HS-27A (cell line): ENCODE data around the gene STIMATE.

Experiments
- DNase-seq: peaks from one replicate; pipeline ENCODE4 v3.0.0-alpha.2; 2012; ENCODE audit warnings: low read depth, missing footprints

The STIMATE gene

DNA sequence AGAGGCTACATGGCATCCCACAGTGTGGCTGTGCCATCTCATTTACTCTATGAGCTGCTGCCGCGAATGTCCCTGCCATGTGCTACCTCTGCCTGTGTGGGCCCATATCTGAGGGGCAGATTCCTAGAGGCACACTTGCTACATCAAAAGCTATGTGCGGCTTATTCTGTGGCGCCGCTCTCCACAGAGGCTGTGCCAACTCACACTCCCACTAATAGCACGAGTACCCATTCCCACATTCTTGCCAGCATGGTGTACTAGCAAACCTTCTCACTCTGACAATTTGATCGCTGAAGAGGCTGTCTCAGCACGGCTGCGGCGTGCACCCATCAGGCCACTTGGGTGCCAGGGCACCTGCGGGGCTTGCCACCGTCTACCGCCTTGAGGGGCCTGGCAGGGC lies 31.4 kb downstream of the STIMATE start:
- no peak for DNase-seq

DNA sequence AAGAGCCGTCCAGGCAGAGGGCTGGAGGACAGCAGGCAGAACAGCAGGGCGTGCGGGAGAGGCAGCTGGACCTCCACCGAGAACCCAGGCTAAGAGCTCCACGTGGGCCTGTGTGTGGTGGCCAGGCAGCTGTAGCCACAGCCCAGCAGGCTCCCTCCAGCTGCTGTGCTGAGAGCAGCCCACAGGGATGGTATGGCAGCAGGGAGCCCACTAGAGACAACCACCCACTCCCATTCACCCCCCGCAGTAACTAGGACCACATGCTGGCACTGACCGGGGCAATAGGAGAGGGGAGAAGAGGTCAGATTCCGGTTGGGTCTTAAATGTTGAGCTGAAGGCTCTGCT lies 37.0 kb downstream of the STIMATE start:
- no peak for DNase-seq

DNA sequence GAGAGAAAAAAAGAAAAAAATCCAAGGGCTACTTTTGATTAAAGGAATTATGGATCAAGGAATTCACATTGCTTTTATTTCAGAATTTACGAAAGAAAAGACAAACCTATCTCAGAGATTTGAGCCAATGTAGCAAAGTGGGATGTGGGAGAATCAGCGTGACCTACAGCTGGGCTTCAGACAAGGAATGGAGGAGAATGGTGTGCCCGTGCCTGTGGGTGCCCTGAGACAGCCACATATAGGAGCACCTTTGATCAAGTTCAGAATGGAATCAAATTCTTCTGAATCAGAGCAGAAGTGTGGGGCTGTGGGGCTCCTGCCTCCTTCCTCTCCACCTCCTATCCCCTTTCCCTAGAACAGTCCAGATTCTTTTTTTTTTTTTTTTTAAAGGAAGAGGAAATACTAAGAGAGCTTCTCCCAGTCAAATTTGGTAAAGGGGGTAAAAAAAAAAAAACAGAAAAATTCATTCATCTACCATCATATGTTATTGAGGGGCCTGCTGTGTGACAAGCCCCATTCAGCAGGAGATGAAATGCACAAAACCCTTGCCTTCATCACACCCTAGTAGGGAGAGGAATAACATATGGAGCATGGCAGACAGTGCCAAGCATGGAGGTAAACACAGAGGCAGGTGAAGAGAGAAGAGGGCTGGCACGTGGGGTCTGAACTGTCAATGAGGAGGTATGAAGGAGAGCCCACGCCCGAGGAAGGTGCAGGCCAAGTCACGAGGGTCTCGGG lies 37.5 kb downstream of the STIMATE start:
- DNase-seq, result no peak

DNA sequence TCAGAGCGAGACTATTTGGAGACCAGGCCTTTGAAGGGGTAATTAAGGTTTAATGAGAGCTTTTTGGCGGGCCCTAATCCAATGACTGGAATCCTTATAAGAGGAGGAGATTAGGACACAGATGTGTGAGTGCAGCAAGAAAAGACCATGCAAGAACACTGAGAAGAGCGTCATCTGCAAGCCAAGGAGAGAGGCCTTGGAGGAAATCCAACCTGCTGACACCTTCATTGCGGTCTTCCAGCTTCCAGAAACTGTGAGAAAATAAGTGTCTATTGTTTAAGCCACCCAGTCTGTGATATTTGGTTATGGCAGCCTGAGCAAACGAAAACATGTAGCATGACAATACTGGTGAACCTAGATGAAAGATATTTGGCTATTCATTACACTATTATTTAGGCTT lies 39.5 kb downstream of the STIMATE start:
- DNase-seq, result no peak

DNA sequence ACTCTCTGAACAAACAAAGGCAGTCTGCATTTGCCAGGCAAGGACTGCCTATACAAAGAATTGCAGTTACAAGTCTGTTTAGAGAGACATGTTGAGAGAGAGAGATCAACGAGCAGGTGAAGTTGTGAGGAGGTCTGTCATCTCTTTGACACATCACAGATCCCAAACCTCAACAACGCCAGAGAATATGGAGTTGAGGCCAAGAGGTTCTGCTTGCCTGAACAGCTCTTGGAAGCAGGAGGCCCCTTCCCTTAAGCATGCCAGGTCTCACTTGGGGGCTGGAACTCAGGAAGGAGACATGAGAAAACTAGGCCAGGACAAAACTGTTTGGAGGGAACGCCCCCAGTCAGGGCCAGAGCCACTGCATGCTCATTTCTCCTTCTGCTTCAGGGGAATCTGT lies 40.2 kb downstream of the STIMATE start:
- no peak for DNase-seq

DNA sequence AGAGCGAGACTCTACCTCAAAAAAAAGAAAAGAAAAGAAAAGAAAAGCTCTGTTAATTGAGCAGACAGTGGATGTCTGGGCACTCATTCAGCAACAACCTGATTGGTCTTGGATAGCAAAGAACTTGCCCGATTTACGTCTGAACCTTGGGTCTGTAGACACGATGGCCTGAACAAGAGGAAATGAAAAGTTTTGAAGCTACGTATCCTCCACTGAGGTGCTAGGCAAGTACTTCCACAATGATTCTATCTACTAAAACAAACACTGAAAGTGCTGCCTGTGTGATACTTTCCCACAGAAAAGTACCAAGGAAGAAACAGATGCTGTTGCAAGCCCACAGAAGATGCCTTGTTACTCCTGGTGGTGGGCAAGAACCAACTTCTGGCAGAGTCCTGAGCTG lies 40.7 kb downstream of the STIMATE start:
- DNase-seq, result no peak

DNA sequence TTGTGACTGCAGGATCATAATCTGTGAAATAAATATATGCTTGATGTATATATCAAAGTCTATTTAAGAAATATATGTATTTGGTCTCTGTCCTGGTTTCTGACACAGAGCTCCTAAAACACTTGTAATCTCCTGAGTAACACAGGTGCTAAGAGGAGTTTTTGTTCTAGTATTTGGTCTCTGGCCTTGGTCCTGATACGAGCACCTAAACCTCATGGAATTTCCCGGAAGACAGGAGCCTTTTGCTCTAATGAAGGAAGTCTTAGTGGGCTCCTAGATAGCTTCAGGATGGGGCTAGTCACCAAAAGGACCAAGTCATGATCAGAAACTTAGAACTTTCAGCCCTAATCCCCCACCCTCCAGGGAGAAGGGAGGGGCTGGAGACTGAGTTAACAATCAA lies 43.3 kb downstream of the STIMATE start:
- no peak for DNase-seq

DNA sequence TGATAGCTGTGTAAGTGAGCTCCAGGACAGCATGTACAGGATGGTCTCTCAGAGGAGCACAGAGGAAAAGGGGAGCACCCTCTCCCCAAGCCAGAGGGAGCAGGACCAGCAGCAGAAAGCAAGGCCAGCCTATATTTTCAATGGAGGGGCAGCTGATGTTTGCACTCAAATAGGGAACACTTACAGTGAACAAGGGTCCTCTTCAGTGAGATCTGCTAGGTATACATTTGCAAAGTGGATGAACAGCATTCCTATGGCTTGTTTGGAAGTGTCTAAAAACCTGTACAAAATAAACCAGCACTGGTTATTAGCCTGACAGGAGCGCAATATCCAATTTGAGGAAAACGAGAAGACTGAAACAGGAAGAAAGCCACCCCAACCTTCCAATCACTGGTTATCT lies 44.9 kb downstream of the STIMATE start:
- no peak for DNase-seq

DNA sequence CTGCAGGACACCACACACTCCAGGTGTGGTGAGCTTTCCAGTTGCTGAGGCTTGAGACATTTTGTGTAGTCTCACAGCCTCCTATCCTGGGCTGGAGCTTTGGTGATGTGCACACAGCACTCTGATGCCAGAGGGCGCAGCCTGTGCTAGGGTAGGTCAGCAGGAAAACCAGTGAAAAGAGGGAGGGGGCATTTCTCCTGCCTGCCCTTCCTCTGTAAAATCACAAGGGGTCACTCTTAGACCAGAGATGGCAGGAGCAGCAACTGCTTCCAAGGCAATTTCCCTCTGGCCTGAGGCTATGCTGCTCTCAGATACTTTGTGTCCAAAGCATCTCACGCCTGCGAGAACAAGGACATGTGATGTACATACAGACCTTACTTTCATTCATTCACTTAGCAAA lies 46.0 kb downstream of the STIMATE start:
- DNase-seq, result no peak

DNA sequence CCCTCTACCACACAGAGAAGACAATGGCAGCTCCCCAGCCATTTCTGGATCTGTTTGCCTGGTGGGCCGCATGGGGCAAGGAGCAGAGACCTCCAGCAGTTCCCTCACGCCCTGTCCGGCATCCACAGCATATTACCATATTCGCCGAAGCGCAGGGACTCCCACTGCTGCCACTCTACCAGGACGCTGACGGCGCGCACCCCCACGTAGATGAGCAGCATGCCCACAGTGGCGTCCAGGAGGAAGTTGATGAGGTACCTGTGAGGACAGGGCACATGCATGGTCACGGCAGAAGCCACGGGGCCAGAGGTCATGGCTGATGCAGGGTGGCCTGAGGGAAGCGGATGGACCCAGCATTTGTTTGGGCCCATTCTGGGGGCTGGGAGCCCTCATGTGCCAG lies 47.7 kb downstream of the STIMATE start:
- no peak for DNase-seq

DNA sequence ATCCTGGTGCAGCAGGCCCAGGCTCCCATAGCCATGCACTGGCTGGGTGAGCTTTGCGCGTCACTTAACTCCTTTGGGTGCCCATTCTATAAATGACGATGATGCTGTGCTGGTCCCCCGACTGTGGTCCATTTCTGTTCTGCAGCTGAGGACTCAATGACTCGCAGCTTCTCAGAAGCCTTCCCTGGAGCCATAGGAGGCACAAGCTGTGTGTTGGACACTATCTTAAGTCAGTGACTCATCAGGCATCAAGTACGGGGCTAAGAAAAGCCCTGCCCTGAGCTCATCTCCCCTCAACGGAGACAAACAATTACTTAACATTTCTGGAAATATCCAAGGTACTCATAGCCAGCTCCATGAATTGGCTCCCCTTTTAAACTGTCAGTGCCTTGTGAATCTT lies 48.7 kb downstream of the STIMATE start:
- DNase-seq, result no peak

DNA sequence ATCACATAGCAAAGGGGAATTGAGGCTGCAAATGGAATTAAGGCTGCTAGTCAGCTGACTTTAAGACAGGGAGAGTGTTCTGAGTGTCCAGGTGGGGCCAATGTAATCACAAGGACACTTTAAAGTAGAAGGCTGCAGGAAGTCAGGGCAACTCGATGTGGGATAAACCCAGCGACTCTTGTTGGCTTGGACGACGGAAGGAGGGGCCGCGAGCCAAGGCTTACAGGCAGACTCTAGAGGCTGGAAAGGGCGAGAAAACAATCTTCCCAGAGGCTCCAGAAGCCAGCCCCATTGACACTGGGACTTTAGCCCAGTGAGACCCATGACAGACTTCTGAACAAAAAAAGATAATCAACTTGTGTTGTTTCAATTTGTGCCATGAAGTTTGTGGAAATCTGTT lies 49.6 kb downstream of the STIMATE start:
- no peak for DNase-seq

DNA sequence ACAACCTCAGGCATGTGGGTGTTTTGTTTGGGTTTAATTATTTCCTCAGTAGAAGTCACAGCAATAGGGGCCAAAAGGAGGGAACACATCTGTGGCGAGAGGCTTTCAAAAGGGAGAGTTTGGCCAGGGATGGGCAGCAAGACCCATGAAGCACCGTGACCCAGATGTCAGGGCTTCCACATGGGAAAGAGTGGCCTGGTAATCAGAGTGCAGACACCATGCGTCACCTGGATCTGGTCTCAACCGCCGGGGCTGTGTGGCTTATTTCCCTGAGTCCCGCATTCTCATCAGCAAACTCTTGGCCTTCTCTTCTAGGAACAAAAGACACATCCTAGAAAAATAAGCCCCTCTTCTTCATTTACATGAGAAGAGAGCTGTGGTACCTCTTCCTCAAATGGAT lies 50.1 kb downstream of the STIMATE start:
- no peak for DNase-seq

DNA sequence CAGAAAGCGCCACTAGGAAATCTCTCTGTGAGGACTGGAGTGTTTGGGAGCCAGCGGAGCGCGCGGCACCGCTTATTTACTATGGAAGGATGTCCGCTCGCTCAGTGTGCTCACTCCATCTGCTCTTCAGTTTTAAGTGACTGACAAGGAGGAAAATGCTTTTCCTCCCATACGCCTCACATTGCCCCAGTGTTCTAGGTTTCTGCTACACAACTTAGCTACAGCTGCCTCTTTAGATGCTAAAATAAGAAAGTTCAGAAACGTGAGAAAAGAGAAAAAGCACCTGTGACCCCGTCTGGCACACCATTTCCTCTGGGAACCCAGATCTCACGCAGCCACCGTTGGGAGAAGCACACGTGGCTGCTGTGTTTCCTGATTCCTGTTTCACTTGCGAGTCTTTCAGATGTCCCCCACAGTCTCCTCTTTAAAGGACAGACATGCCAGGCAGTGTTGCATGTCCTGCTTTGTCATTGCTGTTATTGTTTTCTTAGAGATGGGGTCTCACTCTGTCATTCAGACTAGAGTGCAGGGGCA lies 50.8 kb downstream of the STIMATE start:
- no peak for DNase-seq

DNA sequence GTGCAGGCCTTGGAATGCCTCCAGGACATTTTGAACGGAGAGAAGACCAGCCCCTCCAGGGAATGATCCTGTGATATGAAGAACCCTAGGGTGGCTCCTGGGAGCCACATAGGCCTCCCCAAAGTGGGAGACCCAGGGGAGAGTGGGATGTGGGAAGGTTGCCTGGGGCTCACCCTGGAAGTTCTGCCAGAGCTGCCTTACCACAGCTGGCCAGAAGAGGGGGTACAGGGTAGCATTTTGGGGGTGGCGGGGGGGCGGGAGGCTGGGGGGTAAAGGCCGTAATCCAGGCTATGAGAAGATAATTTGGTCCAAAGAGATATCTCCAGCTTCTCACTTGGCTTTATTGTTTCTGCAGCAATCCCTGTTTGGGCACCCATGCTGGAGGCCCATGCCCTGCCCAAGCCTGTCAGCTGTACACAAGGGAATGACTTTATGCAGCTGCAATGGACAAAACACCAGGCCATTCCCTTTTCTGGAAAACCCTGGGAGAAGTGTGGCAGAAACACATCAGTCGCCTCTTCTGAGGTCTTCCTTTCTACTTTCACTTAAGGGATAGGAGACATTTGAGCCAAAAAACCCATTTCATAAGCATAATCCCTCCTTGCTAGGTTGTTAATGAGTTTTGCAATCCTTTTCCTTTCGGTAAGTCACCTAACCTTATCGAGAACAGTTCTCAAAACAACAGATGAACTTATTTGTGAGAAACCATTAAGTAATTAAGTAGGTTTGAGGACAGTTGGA lies 51.5 kb downstream of the STIMATE start:
- no peak for DNase-seq

DNA sequence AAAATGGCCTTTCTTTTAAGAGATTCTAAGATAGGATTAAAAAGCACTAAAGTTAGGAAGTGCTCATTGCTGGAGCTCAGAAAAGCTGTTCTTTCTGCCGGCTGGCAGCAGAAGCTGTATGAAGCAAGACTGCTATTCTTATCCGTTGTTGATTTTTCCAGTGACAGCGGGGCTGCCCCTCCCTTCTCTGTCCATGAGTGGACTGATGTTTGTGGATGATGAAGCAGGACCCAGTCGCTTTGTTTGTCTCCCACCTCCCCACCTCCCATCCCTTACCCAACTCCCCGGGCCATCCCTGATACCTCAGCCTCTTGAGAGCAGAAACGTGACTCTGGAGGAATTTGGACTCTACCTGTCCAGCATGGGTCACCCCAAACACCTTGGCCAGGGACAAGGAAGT lies 52.2 kb downstream of the STIMATE start:
- no peak for DNase-seq

DNA sequence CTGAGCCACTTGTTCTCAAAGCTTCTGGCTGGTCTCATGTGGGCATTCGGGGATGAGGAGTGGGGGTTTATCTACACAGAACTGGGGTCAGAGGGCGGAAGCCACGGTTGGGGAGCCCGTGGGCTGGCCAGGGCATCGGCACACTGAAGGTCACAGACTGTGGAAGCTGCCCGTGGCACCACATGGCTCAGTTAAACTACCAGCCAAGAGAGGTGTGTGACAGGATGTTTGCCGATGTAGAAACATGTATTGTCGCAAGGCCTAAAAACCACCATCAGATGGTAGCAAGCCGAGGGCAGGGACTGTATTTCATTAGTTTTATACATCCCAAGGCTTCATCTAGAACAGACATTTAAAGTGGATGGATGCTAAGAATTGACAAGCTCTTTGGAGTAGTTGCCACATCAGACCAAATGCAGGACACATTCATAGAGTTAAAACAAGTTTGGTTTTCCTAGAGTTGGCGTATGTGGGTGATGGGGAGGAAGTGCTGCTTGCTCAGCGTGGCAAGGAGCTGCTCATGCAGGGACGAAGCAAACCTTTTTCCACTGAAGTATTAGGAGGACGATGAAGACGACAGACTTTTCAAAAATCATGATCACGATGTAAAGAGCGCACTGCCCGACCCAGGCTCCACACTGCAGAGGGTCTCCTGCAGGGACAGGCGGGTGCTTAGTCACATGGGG lies 52.9 kb downstream of the STIMATE start:
- DNase-seq, result no peak

DNA sequence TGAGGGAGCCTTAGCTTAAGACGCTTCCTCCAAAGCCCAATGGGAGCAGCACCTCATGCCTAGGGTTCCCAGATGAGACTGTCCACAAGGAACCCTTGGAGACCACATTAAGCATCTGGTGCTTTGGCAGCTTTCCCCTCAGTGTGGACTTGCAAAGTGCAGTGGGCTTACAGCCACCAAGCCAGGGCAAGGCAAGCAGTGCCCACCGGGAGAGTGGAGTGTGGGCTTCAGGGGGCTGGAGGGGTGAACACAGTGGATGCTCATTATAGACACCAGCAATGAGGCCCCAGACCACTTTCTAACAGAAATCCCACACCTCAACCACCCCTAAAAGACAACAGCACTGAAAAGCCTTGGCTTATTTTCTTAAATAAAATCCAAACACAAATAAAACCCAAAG lies 53.5 kb downstream of the STIMATE start:
- DNase-seq, result no peak

DNA sequence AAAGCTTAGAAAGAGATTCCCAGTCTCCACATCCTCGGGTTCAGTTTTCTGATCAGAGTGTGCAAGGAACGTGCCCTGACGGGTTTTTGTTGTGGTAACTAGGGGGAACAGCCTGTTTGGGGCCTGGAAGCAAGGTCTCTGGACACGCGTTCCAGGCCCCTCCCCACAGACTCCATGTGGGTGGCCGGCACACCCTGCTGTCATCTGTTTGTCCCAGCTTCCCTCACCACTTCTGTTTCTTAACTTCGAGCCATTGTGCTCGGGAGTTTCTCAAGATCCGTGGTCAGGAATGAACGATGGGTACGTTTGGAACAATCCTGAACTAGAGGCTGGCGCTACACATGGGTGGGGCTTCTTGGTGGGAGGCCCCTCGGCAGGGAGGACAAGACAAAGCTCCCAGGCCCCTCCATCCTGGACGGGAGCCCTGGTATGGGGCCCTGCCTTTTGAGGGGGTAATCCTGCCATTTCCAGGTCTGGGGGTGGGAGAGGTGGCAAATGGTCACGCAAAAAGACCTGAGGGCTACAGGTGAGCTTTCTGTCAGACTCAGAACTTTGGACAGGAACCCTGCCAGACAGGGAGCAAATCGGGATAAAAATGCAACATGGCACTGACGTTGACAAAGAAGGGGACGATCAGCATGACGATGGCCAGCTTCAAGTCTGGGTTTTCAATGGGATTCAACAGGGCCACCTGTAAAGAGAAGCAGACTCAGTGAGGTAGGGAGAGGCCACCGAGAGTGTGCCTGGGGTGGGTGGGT lies 54.1 kb downstream of the STIMATE start:
- DNase-seq, result no peak

DNA sequence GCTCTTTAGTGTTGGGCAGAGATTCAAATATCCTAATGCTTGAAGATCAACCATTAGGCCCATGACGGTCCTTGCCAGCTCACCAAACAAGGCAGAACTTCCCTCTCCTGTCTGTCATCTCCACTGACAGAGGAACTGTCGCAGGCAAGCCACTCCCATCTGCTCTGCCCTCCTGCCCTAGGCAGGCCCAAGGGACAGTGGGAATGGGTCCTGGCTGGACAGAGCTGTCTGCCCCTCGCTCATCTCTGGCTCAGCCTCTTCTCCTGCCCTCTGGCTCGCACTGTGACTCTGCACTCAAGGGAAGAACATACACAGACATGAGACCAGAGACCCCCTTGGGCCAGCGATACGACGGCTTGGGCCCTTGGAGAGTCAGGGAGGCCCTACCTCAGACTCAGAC lies 54.9 kb downstream of the STIMATE start:
- DNase-seq, result no peak

DNA sequence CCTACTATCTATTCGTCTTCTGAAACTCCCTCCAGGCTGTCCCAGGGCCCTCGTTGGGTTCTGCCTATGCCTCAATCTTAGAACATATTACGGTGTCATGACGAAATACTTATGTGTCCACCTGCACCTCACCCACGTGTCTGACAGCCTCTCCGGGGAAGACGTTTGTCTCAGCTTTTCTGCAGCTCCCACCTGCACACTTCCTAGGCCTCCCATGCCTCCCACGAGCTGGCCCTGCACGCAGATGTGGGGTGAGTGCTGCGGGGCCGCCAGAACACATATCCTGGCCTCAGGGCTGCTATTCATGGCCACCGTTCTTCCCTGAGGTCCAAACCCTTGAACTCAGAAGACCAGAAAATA lies 55.4 kb downstream of the STIMATE start:
- no peak for DNase-seq

DNA sequence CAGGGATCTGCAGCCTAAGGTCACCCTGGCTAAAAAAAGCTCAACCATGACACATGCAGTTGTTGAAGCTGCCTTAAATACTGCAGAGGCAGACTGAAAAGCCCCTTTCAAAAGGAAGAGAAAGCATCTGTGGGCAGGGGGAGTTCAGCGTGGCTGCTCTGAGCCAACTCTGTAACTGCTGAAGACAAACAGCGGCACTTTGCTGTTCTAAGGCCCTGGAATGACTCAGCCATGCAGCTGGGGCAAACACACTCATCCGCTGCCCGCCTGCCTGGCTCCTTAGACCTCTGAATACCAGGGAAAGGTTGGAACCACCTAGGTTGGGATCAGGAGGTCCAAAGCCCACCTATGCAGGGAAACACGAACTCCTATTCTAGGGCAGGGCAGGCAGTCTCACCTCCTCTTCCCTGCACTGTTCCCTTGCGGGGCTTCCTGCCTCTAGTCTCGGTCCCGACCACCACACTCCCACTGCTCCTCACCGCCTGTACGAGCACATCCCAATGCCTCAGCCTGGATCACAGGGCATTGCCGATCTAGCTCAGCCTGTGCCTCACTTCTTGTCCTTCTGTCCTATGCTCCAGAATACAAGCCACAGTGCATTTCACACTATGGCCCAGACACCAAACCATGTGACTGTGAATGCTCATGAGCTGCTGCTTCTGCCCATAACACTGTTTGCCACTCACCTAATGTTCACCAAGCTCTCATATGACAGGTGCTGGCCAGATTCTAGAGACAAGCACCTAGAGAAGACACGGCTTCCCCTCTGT lies 56.0 kb downstream of the STIMATE start:
- no peak for DNase-seq
